ENCODE measurements around the gene COL23A1.

COL23A1 gene

GRCh38 chr5:178340187-178340586 lies 250.0 kb downstream of the COL23A1 start:
- Histone ChIP-seq H3K79me2 (ENCODE audit: control insufficient read depth, insufficient read depth, low read length) (no peaks in the 10 kb centered on the region), H3K4me3 (ENCODE audit: low read length) (no peak overlapping the region), H3K4ac (ENCODE audit: low read depth, low read length) (no peak overlapping the region), H2BK15ac (replicated peaks; ENCODE audit: low read depth) (no peak overlapping the region), H3K27ac (ENCODE audit: low read depth, low read length) (no peak overlapping the region), H3K23ac (ENCODE audit: low read length) (no peak overlapping the region), H2AK5ac (ENCODE audit: low read length) (no peak overlapping the region), H3K56ac (ENCODE audit: low read length) (no peak overlapping the region), H3K18ac (ENCODE audit: low read length) (no peak overlapping the region), H4K8ac (ENCODE audit: low read depth, low read length) (no peak overlapping the region), H3K36me3 (ENCODE audit: control insufficient read depth, insufficient read depth, low read length) (no peaks in the 10 kb centered on the region), H3K9ac (ENCODE audit: low read length) (no peak overlapping the region), H3K4me2 (ENCODE audit: low read length) (no peak overlapping the region), H3K4me1 (ENCODE audit: control insufficient read depth, low read depth, low read length) (no peaks in the 10 kb centered on the region), H3K27me3 (ENCODE audit: insufficient read depth, low read length, poor library complexity) (no peaks in the 10 kb centered on the region), H4K5ac (ENCODE audit: low read length) (no peak overlapping the region), H2BK120ac (ENCODE audit: low read depth, low read length) (no peak overlapping the region), H3K79me1 (ENCODE audit: low read length) (no peaks in the 10 kb centered on the region), H2BK5ac (ENCODE audit: low read length) (no peak overlapping the region)
- WGBS (ENCODE audit: extremely low coverage, insufficient coverage, low lambda C conversion rate), result no CpG with 5 or more reads among the region's 7 CpGs
- no peak for DNase-seq

GRCh38 chr5:178339272-178339671 lies 250.9 kb downstream of the COL23A1 start:
- H3K79me2 ChIP-seq (ENCODE audit: control insufficient read depth, insufficient read depth, low read length), result no peaks in the 10 kb centered on the region
- H3K27me3 ChIP-seq (ENCODE audit: insufficient read depth, low read length, poor library complexity), result no peaks in the 10 kb centered on the region
- WGBS (ENCODE audit: extremely low coverage, insufficient coverage, low lambda C conversion rate), result no CpG with 5 or more reads among the region's 4 CpGs
- H4K5ac ChIP-seq (ENCODE audit: low read length), result no peak overlapping the region
- H3K18ac ChIP-seq (ENCODE audit: low read length), result no peak overlapping the region
- no peak overlapping the region for H2BK120ac ChIP-seq (ENCODE audit: low read depth, low read length)
- H3K4ac ChIP-seq (ENCODE audit: low read depth, low read length), result no peak overlapping the region
- no peaks in the 10 kb centered on the region for H3K4me1 ChIP-seq (ENCODE audit: control insufficient read depth, low read depth, low read length)
- no peak overlapping the region for H2AK5ac ChIP-seq (ENCODE audit: low read length)
- H3K23ac ChIP-seq (ENCODE audit: low read length), result no peak overlapping the region
- H3K9ac ChIP-seq (ENCODE audit: low read length), result no peak overlapping the region
- H3K4me2 ChIP-seq (ENCODE audit: low read length), result no peak overlapping the region
- no peak overlapping the region for H2BK15ac ChIP-seq (replicated peaks; ENCODE audit: low read depth)
- no peaks in the 10 kb centered on the region for H3K36me3 ChIP-seq (ENCODE audit: control insufficient read depth, insufficient read depth, low read length)
- H3K27ac ChIP-seq (ENCODE audit: low read depth, low read length), result no peak overlapping the region
- no peak overlapping the region for H2BK5ac ChIP-seq (ENCODE audit: low read length)
- no peaks in the 10 kb centered on the region for H3K79me1 ChIP-seq (ENCODE audit: low read length)
- H3K4me3 ChIP-seq (ENCODE audit: low read length), result no peak overlapping the region
- no peak overlapping the region for H4K8ac ChIP-seq (ENCODE audit: low read depth, low read length)
- DNase-seq, result no peak
- no peak overlapping the region for H3K56ac ChIP-seq (ENCODE audit: low read length)

- H2BK120ac ChIP-seq (ENCODE audit: low read depth, low read length), result no peak overlapping the region
- H3K79me1 ChIP-seq (ENCODE audit: low read length), result no peaks in the 10 kb centered on the region
- H2AK5ac ChIP-seq (ENCODE audit: low read length), result no peak overlapping the region
- no peak overlapping the region for H3K4ac ChIP-seq (ENCODE audit: low read depth, low read length)
- no peak overlapping the region for H3K4me2 ChIP-seq (ENCODE audit: low read length)
- no peaks in the 10 kb centered on the region for H3K4me1 ChIP-seq (ENCODE audit: control insufficient read depth, low read depth, low read length)
- DNase-seq, result no peak
- no peak overlapping the region for H4K5ac ChIP-seq (ENCODE audit: low read length)
- no peak overlapping the region for H3K56ac ChIP-seq (ENCODE audit: low read length)
- no peaks in the 10 kb centered on the region for H3K79me2 ChIP-seq (ENCODE audit: control insufficient read depth, insufficient read depth, low read length)
- H3K36me3 ChIP-seq (ENCODE audit: control insufficient read depth, insufficient read depth, low read length), result no peaks in the 10 kb centered on the region
- no peak overlapping the region for H3K4me3 ChIP-seq (ENCODE audit: low read length)
- H3K18ac ChIP-seq (ENCODE audit: low read length), result no peak overlapping the region
- no peak overlapping the region for H3K9ac ChIP-seq (ENCODE audit: low read length)
- no peak overlapping the region for H3K23ac ChIP-seq (ENCODE audit: low read length)
- no peak overlapping the region for H4K8ac ChIP-seq (ENCODE audit: low read depth, low read length)
- no peak overlapping the region for H2BK15ac ChIP-seq (replicated peaks; ENCODE audit: low read depth)
- WGBS (ENCODE audit: extremely low coverage, insufficient coverage, low lambda C conversion rate), result no CpG with 5 or more reads among the region's 2 CpGs
- H3K27me3 ChIP-seq (ENCODE audit: insufficient read depth, low read length, poor library complexity), result no peaks in the 10 kb centered on the region
- H3K27ac ChIP-seq (ENCODE audit: low read depth, low read length), result no peak overlapping the region
- H2BK5ac ChIP-seq (ENCODE audit: low read length), result no peak overlapping the region
Measured at GRCh38 chr5:178338750-178339144, 251.4 kb downstream of the COL23A1 start.

DNA sequence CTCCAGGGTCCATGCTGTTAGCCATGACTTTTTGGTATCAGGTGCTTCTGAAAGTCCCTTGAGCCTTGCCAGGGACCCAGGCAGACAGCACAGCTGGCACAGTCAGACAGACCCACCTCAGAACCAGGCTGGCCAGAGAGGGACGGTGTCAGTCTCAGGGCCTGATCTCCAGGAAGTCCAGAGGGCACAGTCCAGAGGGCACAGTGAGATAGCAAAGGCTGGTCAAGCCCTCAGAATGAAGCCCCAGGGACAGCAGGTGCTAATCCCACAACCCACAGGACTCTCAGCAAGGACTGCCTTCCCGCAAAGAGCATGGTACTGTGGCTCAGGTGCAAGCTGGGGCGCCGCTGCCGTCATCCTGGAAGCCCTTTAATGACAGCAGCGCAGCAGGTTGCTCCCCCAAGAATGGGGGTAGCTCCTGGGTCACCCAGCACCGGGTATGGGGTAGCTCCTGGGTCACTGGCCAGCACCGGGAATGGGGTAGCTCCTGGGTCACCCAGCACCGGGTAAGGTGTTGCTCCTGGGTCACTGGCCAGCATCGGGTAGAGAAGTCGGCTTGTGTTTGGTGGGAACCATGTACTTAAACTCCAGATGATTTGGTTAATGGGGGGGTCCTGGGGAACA lies 252.0 kb downstream of the COL23A1 start:
- Histone ChIP-seq H3K36me3 (ENCODE audit: control insufficient read depth, insufficient read depth, low read length) (no peaks in the 10 kb centered on the region), H3K18ac (ENCODE audit: low read length) (no peak overlapping the region), H4K5ac (ENCODE audit: low read length) (no peak overlapping the region), H3K4me3 (ENCODE audit: low read length) (no peak overlapping the region), H2AK5ac (ENCODE audit: low read length) (no peak overlapping the region), H2BK5ac (ENCODE audit: low read length) (no peak overlapping the region), H3K27ac (ENCODE audit: low read depth, low read length) (no peak overlapping the region), H2BK120ac (ENCODE audit: low read depth, low read length) (no peak overlapping the region), H3K9ac (ENCODE audit: low read length) (no peak overlapping the region), H4K8ac (ENCODE audit: low read depth, low read length) (no peak overlapping the region), H3K23ac (ENCODE audit: low read length) (no peak overlapping the region), H3K79me2 (ENCODE audit: control insufficient read depth, insufficient read depth, low read length) (no peaks in the 10 kb centered on the region), H3K56ac (ENCODE audit: low read length) (no peak overlapping the region), H3K79me1 (ENCODE audit: low read length) (no peaks in the 10 kb centered on the region), H3K4me2 (ENCODE audit: low read length) (no peak overlapping the region), H2BK15ac (replicated peaks; ENCODE audit: low read depth) (no peak overlapping the region), H3K4me1 (ENCODE audit: control insufficient read depth, low read depth, low read length) (no peaks in the 10 kb centered on the region), H3K4ac (ENCODE audit: low read depth, low read length) (no peak overlapping the region), H3K27me3 (ENCODE audit: insufficient read depth, low read length, poor library complexity) (no peaks in the 10 kb centered on the region)
- WGBS (ENCODE audit: extremely low coverage, insufficient coverage, low lambda C conversion rate), result no CpG with 5 or more reads among the region's 11 CpGs
- DNase-seq, result no peak

- no peak overlapping the region for H3K4ac ChIP-seq (ENCODE audit: low read depth, low read length)
- no peak overlapping the region for H4K8ac ChIP-seq (ENCODE audit: low read depth, low read length)
- WGBS (ENCODE audit: extremely low coverage, insufficient coverage, low lambda C conversion rate), result no CpG with 5 or more reads among the region's 7 CpGs
- no peak overlapping the region for H3K4me3 ChIP-seq (ENCODE audit: low read length)
- no peaks in the 10 kb centered on the region for H3K4me1 ChIP-seq (ENCODE audit: control insufficient read depth, low read depth, low read length)
- no peak overlapping the region for H3K9ac ChIP-seq (ENCODE audit: low read length)
- H3K27me3 ChIP-seq (ENCODE audit: insufficient read depth, low read length, poor library complexity), result no peaks in the 10 kb centered on the region
- no peaks in the 10 kb centered on the region for H3K79me2 ChIP-seq (ENCODE audit: control insufficient read depth, insufficient read depth, low read length)
- H3K27ac ChIP-seq (ENCODE audit: low read depth, low read length), result no peak overlapping the region
- H2AK5ac ChIP-seq (ENCODE audit: low read length), result no peak overlapping the region
- H3K56ac ChIP-seq (ENCODE audit: low read length), result no peak overlapping the region
- no peak overlapping the region for H4K5ac ChIP-seq (ENCODE audit: low read length)
- H3K23ac ChIP-seq (ENCODE audit: low read length), result no peak overlapping the region
- H2BK5ac ChIP-seq (ENCODE audit: low read length), result no peak overlapping the region
- no peaks in the 10 kb centered on the region for H3K36me3 ChIP-seq (ENCODE audit: control insufficient read depth, insufficient read depth, low read length)
- H2BK15ac ChIP-seq (replicated peaks; ENCODE audit: low read depth), result no peak overlapping the region
- H3K18ac ChIP-seq (ENCODE audit: low read length), result no peak overlapping the region
- H3K4me2 ChIP-seq (ENCODE audit: low read length), result no peak overlapping the region
- DNase-seq, result no peak
- no peak overlapping the region for H2BK120ac ChIP-seq (ENCODE audit: low read depth, low read length)
- H3K79me1 ChIP-seq (ENCODE audit: low read length), result no peaks in the 10 kb centered on the region
Measured at GRCh38 chr5:178337334-178337741, 252.9 kb downstream of the COL23A1 start.

DNA sequence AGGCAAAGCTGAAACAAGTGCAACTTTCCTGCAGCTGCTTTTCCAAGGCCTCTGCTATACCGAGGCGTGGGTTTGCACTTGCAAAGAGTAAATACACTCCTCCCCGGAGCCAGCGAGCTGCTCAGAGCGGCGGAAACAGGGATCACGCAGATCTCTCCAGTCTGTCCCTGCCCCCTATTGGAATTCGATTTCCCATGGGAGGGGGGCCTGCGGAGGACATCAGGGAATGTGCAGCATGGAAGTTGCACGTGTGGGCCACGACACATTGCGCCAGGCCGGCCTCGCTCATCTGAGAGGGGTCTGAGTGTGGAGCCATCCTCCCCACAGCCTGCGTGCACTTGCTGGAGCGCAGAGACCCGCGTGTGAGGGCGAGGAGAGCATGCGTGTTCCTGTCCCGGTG lies 253.3 kb downstream of the COL23A1 start:
- Histone ChIP-seq H3K9ac (ENCODE audit: low read length) (no peak overlapping the region), H4K5ac (ENCODE audit: low read length) (no peak overlapping the region), H2BK15ac (replicated peaks; ENCODE audit: low read depth) (no peak overlapping the region), H4K8ac (ENCODE audit: low read depth, low read length) (no peak overlapping the region), H3K4me3 (ENCODE audit: low read length) (no peak overlapping the region), H3K23ac (ENCODE audit: low read length) (no peak overlapping the region), H2BK120ac (ENCODE audit: low read depth, low read length) (no peak overlapping the region), H3K27ac (ENCODE audit: low read depth, low read length) (no peak overlapping the region), H3K36me3 (ENCODE audit: control insufficient read depth, insufficient read depth, low read length) (no peaks in the 10 kb centered on the region), H3K79me2 (ENCODE audit: control insufficient read depth, insufficient read depth, low read length) (no peaks in the 10 kb centered on the region), H3K4ac (ENCODE audit: low read depth, low read length) (no peak overlapping the region), H3K18ac (ENCODE audit: low read length) (no peak overlapping the region), H3K4me1 (ENCODE audit: control insufficient read depth, low read depth, low read length) (no peaks in the 10 kb centered on the region), H3K4me2 (ENCODE audit: low read length) (no peak overlapping the region), H3K79me1 (ENCODE audit: low read length) (no peaks in the 10 kb centered on the region), H2AK5ac (ENCODE audit: low read length) (no peak overlapping the region), H3K56ac (ENCODE audit: low read length) (no peak overlapping the region), H3K27me3 (ENCODE audit: insufficient read depth, low read length, poor library complexity) (no peaks in the 10 kb centered on the region), H2BK5ac (ENCODE audit: low read length) (no peak overlapping the region)
- WGBS (ENCODE audit: extremely low coverage, insufficient coverage, low lambda C conversion rate), result no CpG with 5 or more reads among the region's 21 CpGs
- no peak for DNase-seq

Measured in mesendoderm (in vitro differentiated cells).